Adipocyte (in vitro differentiated cells): ENCODE measurements around the gene STK32C.

Experiments
- DNase-seq: peaks from one replicate; pipeline ENCODE4 v3.0.0-alpha.2; 2015; ENCODE audit warnings: low read depth
- H3K27me3 ChIP-seq: replicated peaks from 2 replicates; pipeline ENCODE4 v1.7.0; 2013; ENCODE audit warnings: mild to moderate bottlenecking, low read length, moderate library complexity; ENCODE audit not compliant: control insufficient read depth, insufficient read depth
- H3K36me3 ChIP-seq: 2 replicates; pipeline ENCODE4 v1.7.0; 2013; ENCODE audit warnings: low read length, mild to moderate bottlenecking, moderate library complexity; ENCODE audit not compliant: control insufficient read depth, insufficient read depth, severe bottlenecking
- H3K4me1 ChIP-seq: 2 replicates; pipeline ENCODE4 v1.7.0; 2013; ENCODE audit warnings: mild to moderate bottlenecking, low read length, moderate library complexity; ENCODE audit not compliant: control insufficient read depth, insufficient read depth
- H3K4me3 ChIP-seq: 2 replicates; pipeline ENCODE4 v1.7.0; 2013; ENCODE audit warnings: mild to moderate bottlenecking, low read length, moderate library complexity
- H3K9ac ChIP-seq: 2 replicates; pipeline ENCODE4 v1.7.0; 2013; ENCODE audit warnings: mild to moderate bottlenecking, low read length, moderate library complexity
- H3K9me3 ChIP-seq: 2 replicates; pipeline ENCODE4 v1.7.0; 2013; ENCODE audit warnings: mild to moderate bottlenecking, low read length, moderate library complexity; ENCODE audit not compliant: control insufficient read depth

The STK32C gene

GRCh38 chr10:132264966-132265889, 42.5 kb downstream of the STK32C start:
- DNase-seq: peak; percentile 60
- Histone ChIP-seq H3K36me3 (no peaks in the 10 kb centered on the region), H3K4me3 (no peak overlapping the region), H3K9ac (no peak overlapping the region), H3K27me3 (no peaks in the 10 kb centered on the region), H3K4me1 (no peaks in the 10 kb centered on the region), H3K9me3 (no peaks in the 10 kb centered on the region)

- H3K27me3 ChIP-seq: no peaks in the 10 kb centered on the region
- H3K4me3 ChIP-seq: no peak overlapping the region
- H3K9ac ChIP-seq: no peak overlapping the region
- H3K36me3 ChIP-seq: no peaks in the 10 kb centered on the region
- H3K9me3 ChIP-seq: no peaks in the 10 kb centered on the region
- DNase-seq: no peak
- H3K4me1 ChIP-seq: no peaks in the 10 kb centered on the region
Observed at GRCh38 chr10:132264306-132264950, 43.3 kb downstream of the STK32C start.

GRCh38 chr10:132263866-132264265, 43.9 kb downstream of the STK32C start:
- Histone ChIP-seq H3K4me3 (no peak overlapping the region), H3K4me1 (no peaks in the 10 kb centered on the region), H3K36me3 (no peaks in the 10 kb centered on the region), H3K9ac (no peak overlapping the region), H3K9me3 (no peaks in the 10 kb centered on the region), H3K27me3 (no peaks in the 10 kb centered on the region)
- DNase-seq: no peak

- Histone ChIP-seq H3K9me3 (no peaks in the 10 kb centered on the region), H3K9ac (no peak overlapping the region), H3K4me1 (no peaks in the 10 kb centered on the region), H3K27me3 (no peaks in the 10 kb centered on the region), H3K4me3 (no peak overlapping the region), H3K36me3 (no peaks in the 10 kb centered on the region)
- no peak for DNase-seq
Observed at GRCh38 chr10:132259702-132260482, 47.9 kb downstream of the STK32C start.

GRCh38 chr10:132258423-132258822, 49.3 kb downstream of the STK32C start:
- no peak for DNase-seq
- no peak overlapping the region for H3K4me3 ChIP-seq
- no peaks in the 10 kb centered on the region for H3K36me3 ChIP-seq
- no peaks in the 10 kb centered on the region for H3K27me3 ChIP-seq
- no peak overlapping the region for H3K9ac ChIP-seq
- no peaks in the 10 kb centered on the region for H3K4me1 ChIP-seq
- no peaks in the 10 kb centered on the region for H3K9me3 ChIP-seq

GRCh38 chr10:132257907-132258306, 49.8 kb downstream of the STK32C start:
- Histone ChIP-seq H3K4me3 (no peak overlapping the region), H3K4me1 (no peaks in the 10 kb centered on the region), H3K9ac (no peak overlapping the region), H3K9me3 (no peaks in the 10 kb centered on the region), H3K36me3 (no peaks in the 10 kb centered on the region), H3K27me3 (no peaks in the 10 kb centered on the region)
- DNase-seq: no peak

- Histone ChIP-seq H3K4me1 (no peaks in the 10 kb centered on the region), H3K36me3 (no peaks in the 10 kb centered on the region), H3K27me3 (no peaks in the 10 kb centered on the region), H3K9ac (no peak overlapping the region), H3K9me3 (no peaks in the 10 kb centered on the region), H3K4me3 (no peak overlapping the region)
- peak; percentile 39 for DNase-seq
Observed at GRCh38 chr10:132257271-132257670, 50.5 kb downstream of the STK32C start.

GRCh38 chr10:132256866-132257265, 50.9 kb downstream of the STK32C start:
- Histone ChIP-seq H3K9me3 (no peaks in the 10 kb centered on the region), H3K36me3 (no peaks in the 10 kb centered on the region), H3K4me1 (no peaks in the 10 kb centered on the region), H3K4me3 (no peak overlapping the region), H3K27me3 (no peaks in the 10 kb centered on the region), H3K9ac (no peak overlapping the region)
- DNase-seq: no peak

- Histone ChIP-seq H3K9me3 (no peaks in the 10 kb centered on the region), H3K4me3 (no peak overlapping the region), H3K27me3 (no peaks in the 10 kb centered on the region), H3K36me3 (no peaks in the 10 kb centered on the region), H3K9ac (no peak overlapping the region), H3K4me1 (no peaks in the 10 kb centered on the region)
- no peak for DNase-seq
Observed at GRCh38 chr10:132255489-132256344, 52.0 kb downstream of the STK32C start.

- Histone ChIP-seq H3K9me3 (no peaks in the 10 kb centered on the region), H3K36me3 (no peaks in the 10 kb centered on the region), H3K9ac (no peak overlapping the region), H3K27me3 (no peaks in the 10 kb centered on the region), H3K4me3 (no peak overlapping the region), H3K4me1 (no peaks in the 10 kb centered on the region)
- DNase-seq: no peak
Observed at GRCh38 chr10:132254841-132255240, 52.9 kb downstream of the STK32C start.
